Measurements from ENCODE around the gene PLVAP. TPM values are rescaled to one million over a fixed set of nuclear protein-coding genes. Genes with fewer than 3 reads are reported as not detected.
A peak's percentile ranks its signal among the peaks of the same experiment; 100 is the strongest.

PLVAP gene
- total RNA-seq, 1 experiment from 2014 or later: not detected

GRCh38 chr19:17424743-17425365 is 47.7 kb upstream of the PLVAP start (continued):
- TF ChIP-seq ATF2 (CRISPR knock-in tag; IDR thresholded peaks at IDR 0.05; ENCODE audit: borderline replicate concordance, low read depth) (no peak), USF1 (CRISPR knock-in tag; IDR thresholded peaks at IDR 0.05) (no peak), ZBTB21 (CRISPR knock-in tag; IDR thresholded peaks at IDR 0.05; ENCODE audit: borderline replicate concordance) (0 out of 2 replicates have a peak, but pooled peaks have one; percentile 55), ATF3 (CRISPR knock-in tag; conservative IDR thresholded peaks at IDR 0.05) (no peak), STAT6 (CRISPR knock-in tag; conservative IDR thresholded peaks at IDR 0.05; ENCODE audit: low read depth) (no peak)

GRCh38 chr19:17423429-17424208 is 46.5 kb upstream of the PLVAP start:
- Mint-ChIP-seq H3K4me3 (peak overlapping the region; percentile 26), H3K27ac (no peak overlapping the region), H3K27me3 (ENCODE audit: low read depth) (no peaks in the 10 kb centered on the region), H3K4me1 (peaks cover 26% of the 10 kb centered on the region), H3K9me3 (no peaks in the 10 kb centered on the region), H3K36me3 (peaks cover 4% of the 10 kb centered on the region)
- ATAC-seq (no peak), DNase-seq (ENCODE audit: low spot score) (no peak)
- POLR2A ChIA-PET: interaction anchor here (0.7 kb wide), 1 partner anchor 72 kb away, joined by 3 read pairs; no protein-coding TSS in a partner anchor
- CTCF ChIA-PET: interaction anchor here (0.7 to 1.6 kb wide), 4 partner anchors 21 to 32 kb away, joined by 3 to 12 read pairs (median 5); partner anchors contain the start of gene TMEM221
- TF ChIP-seq PRDM15 (CRISPR knock-in tag; IDR thresholded peaks at IDR 0.05) (no peak), JAZF1 (CRISPR knock-in tag; IDR thresholded peaks at IDR 0.05) (no peak), ZBTB21 (CRISPR knock-in tag; IDR thresholded peaks at IDR 0.05; ENCODE audit: borderline replicate concordance) (no peak), AFF4 (CRISPR knock-in tag; IDR thresholded peaks at IDR 0.05; ENCODE audit: borderline replicate concordance) (no peak), ATF2 (CRISPR knock-in tag; IDR thresholded peaks at IDR 0.05; ENCODE audit: borderline replicate concordance, low read depth) (no peak)
